IMR-90 (cell line): ENCODE results near the gene MZT2A. TPM values are rescaled to one million over a fixed set of nuclear protein-coding genes. Genes with fewer than 3 reads are reported as not detected.
"Not testable (repeated sequence)": the region's sequence is repeated elsewhere in the genome, so short reads cannot be mapped to it uniquely, and the experiment has no call there.

ENCODE experiments used
- ATAC-seq: fragments of 200-7000 bp; cut with Tn5 transposase; 2 replicates; pipeline ENCODE4 v1.9.1; 2020; ENCODE audit warnings: low read depth, mild to moderate bottlenecking, moderate library complexity
- BruUV-seq: library from RNA; stranded (reverse); fragments of 400-500 nt; replicated peaks from 2 replicates; lab custom pipeline; 2021; lab: Mats Ljungman, UMichigan
- CTCF ChIA-PET: fragments of 300-600 bp; formaldehyde crosslinking; extraction: SDS; loops from one replicate; lab custom pipeline; 2021; ENCODE audit warnings: antibody characterized with exemption; lab: Yijun Ruan, JAX
- POLR2A ChIA-PET: fragments of 300-600 bp; sonication (Branson Sonifier 250); formaldehyde crosslinking; loops from one replicate; lab custom pipeline; 2022; ENCODE audit warnings: antibody characterized with exemption; ENCODE audit not compliant: unreplicated experiment; lab: Charles Lee
- DNase-seq: peaks from one replicate; pipeline ENCODE4 v3.0.0; 2013
- H2AFZ ChIP-seq: replicated peaks from 2 replicates; pipeline ENCODE3; 2013; ENCODE audit warnings: low read length, mild to moderate bottlenecking; ENCODE audit not compliant: poor library complexity
- H2AK5ac ChIP-seq: 2 replicates; pipeline ENCODE4 v1.6.1; 2013; ENCODE audit warnings: low read depth, low read length, inconsistent platforms
- H2AK9ac ChIP-seq: replicated peaks from 2 replicates; pipeline ENCODE3; 2013; ENCODE audit warnings: mild to moderate bottlenecking, low read depth, low read length, moderate library complexity; ENCODE audit not compliant: poor library complexity
- H2BK120ac ChIP-seq: 2 replicates; pipeline ENCODE4 v1.6.1; 2013; ENCODE audit warnings: low read depth, low read length, inconsistent platforms
- H2BK15ac ChIP-seq: 3 replicates; pipeline ENCODE4 v1.6.1; 2013; ENCODE audit warnings: low read depth, low read length, inconsistent platforms
- H2BK20ac ChIP-seq: 2 replicates; pipeline ENCODE4 v1.6.1; 2013; ENCODE audit warnings: low read depth, mild to moderate bottlenecking, inconsistent platforms, low read length, moderate library complexity
- H2BK5ac ChIP-seq: 2 replicates; pipeline ENCODE4 v1.6.1; 2013; ENCODE audit warnings: mild to moderate bottlenecking, low read depth, low read length, inconsistent platforms; ENCODE audit not compliant: poor library complexity, severe bottlenecking
- H3K14ac ChIP-seq: replicated peaks from 2 replicates; pipeline ENCODE4 v1.6.1; 2013; ENCODE audit warnings: low read depth, low read length, inconsistent platforms
- H3K18ac ChIP-seq: 2 replicates; pipeline ENCODE4 v1.6.1; 2013; ENCODE audit warnings: low read depth, low read length, control low read depth
- H3K23ac ChIP-seq: 2 replicates; pipeline ENCODE4 v1.6.1; 2013; ENCODE audit warnings: low read depth, low read length, inconsistent platforms
- H3K27ac ChIP-seq: 2 replicates; pipeline ENCODE4 v1.5.1; 2013; ENCODE audit warnings: mild to moderate bottlenecking, control low read depth, low read length; ENCODE audit not compliant: insufficient read depth
- H3K27me3 ChIP-seq: 2 replicates; pipeline ENCODE4 v1.6.1; 2013; ENCODE audit warnings: low read length; ENCODE audit not compliant: control insufficient read depth, insufficient read depth
- H3K36me3 ChIP-seq: 2 replicates; pipeline ENCODE4 v1.6.1; 2013; ENCODE audit warnings: low read length, mixed read lengths; ENCODE audit not compliant: control insufficient read depth, insufficient read depth
- H3K4ac ChIP-seq: 2 replicates; pipeline ENCODE4 v1.6.1; 2013; ENCODE audit warnings: low read depth, low read length, inconsistent platforms
- H3K4me1 ChIP-seq: 2 replicates; pipeline ENCODE4 v1.6.1; 2013; ENCODE audit warnings: low read length, mixed read lengths; ENCODE audit not compliant: control insufficient read depth, insufficient read depth
- H3K4me2 ChIP-seq: 2 replicates; pipeline ENCODE4 v1.6.1; 2013; ENCODE audit warnings: low read depth, mild to moderate bottlenecking, control low read depth, low read length, moderate library complexity
- H3K4me3 ChIP-seq: 2 replicates; pipeline ENCODE4 v1.5.1; 2013; ENCODE audit warnings: low read depth, mild to moderate bottlenecking, control low read depth, low read length, moderate library complexity; ENCODE audit not compliant: insufficient read depth
- H3K56ac ChIP-seq: 2 replicates; pipeline ENCODE4 v1.6.1; 2013; ENCODE audit warnings: low read length, inconsistent platforms; ENCODE audit not compliant: insufficient read depth; ENCODE audit errors: extremely low read depth
- H3K79me1 ChIP-seq, 2 experiments: 2 replicates each; pipeline ENCODE4 v1.6.1; 2013; ENCODE audit warnings: low read length in 2 of 2, inconsistent platforms in 1 of 2, low read depth in 1 of 2
- H3K9ac ChIP-seq: 2 replicates; pipeline ENCODE4 v1.6.1; 2013; ENCODE audit warnings: low read depth, low read length, control low read depth
- H3K9me1 ChIP-seq: 2 replicates; pipeline ENCODE4 v1.6.1; 2013; ENCODE audit warnings: low read length, inconsistent platforms; ENCODE audit not compliant: insufficient read depth
- H3K9me3 ChIP-seq: 2 replicates; pipeline ENCODE4 v1.6.1; 2013; ENCODE audit warnings: low read length; ENCODE audit not compliant: control insufficient read depth, insufficient read depth
- H4K20me1 ChIP-seq: 2 replicates; pipeline ENCODE4 v1.6.1; 2013; ENCODE audit warnings: low read length, inconsistent platforms; ENCODE audit not compliant: insufficient read depth
- H4K5ac ChIP-seq: 2 replicates; pipeline ENCODE4 v1.6.1; 2013; ENCODE audit warnings: mild to moderate bottlenecking, low read depth, low read length, control low read depth
- H4K8ac ChIP-seq, 2 experiments: 2 replicates each; pipeline ENCODE4 v1.6.1; 2013; ENCODE audit warnings: low read depth in 2 of 2, low read length in 2 of 2, control low read depth in 1 of 2, inconsistent platforms in 1 of 2
- H4K91ac ChIP-seq: 2 replicates; pipeline ENCODE4 v1.6.1; 2013; ENCODE audit warnings: low read depth, low read length, inconsistent platforms; ENCODE audit not compliant: insufficient read depth
- WGBS, 2 experiments: methylation state at CpG; one replicate each; pipeline versions ENCODE4 v1.1.5 to v1.1.7; 2013; ENCODE audit warnings: missing lambda C conversion rate in 2 of 2; ENCODE audit not compliant: insufficient read length in 1 of 2; ENCODE audit errors: extremely low coverage in 2 of 2; 5-methylcytosine and 5-hydroxymethylcytosine counted together
- dilution Hi-C: fragments of 300-500 bp; cut with HindIII; formaldehyde crosslinking; loops from one replicate; pipeline ENCODE4 v1.14.3; 2018; ENCODE audit warnings: low sequenced_read_pairs; ENCODE audit not compliant: unreplicated experiment
- in situ Hi-C: fragments of 300-500 bp; cut with MboI; formaldehyde crosslinking; loops from 3 replicates; pipeline ENCODE4 v1.14.3; 2019; ENCODE audit warnings: low sequenced_read_pairs, inconsistent platforms, mixed read lengths
- intact Hi-C: fragments of 100-400 bp; cut with micrococcal nuclease; formaldehyde crosslinking; loops from 2 replicates; pipeline ENCODE4 v1.10.0; 2022
- polyA plus RNA-seq, 3 experiments: library from polyadenylated mRNA; depleted of rRNA; stranded (reverse); fragments of >200 nt; gene quantifications; 2 replicates each; pipeline ENCODE4 v1.2.3, GENCODE V29; 2012; ENCODE audit warnings: low replicate concordance in 1 of 3
- total RNA-seq: library from RNA; depleted of rRNA; stranded (reverse); fragments of >200 nt; gene quantifications from 2 replicates; pipeline ENCODE4 v1.2.3, GENCODE V29; 2012

The MZT2A gene
- total and polyA plus RNA-seq, 2 of the 4 experiments (the other 2 are of a cell fraction) = 23.1 to 82.3 TPM

GRCh38 chr2:131529864-131530445, 37.8 kb upstream of the MZT2A start:
- no CpG with 5 or more reads among the region's 5 CpGs for WGBS, 2 experiments
- BruUV-seq, dilution Hi-C loops: not testable (repeated sequence)

GRCh38 chr2:131528981-131529863, 37.0 kb upstream of the MZT2A start:
- H3K23ac ChIP-seq, H3K56ac ChIP-seq, H4K91ac ChIP-seq, H3K9me1 ChIP-seq, H4K8ac ChIP-seq, H3K4me2 ChIP-seq, H3K9me3 ChIP-seq, DNase-seq, CTCF ChIA-PET, H3K18ac ChIP-seq, H3K9ac ChIP-seq, H4K5ac ChIP-seq, dilution Hi-C loops, H3K27me3 ChIP-seq, H2BK15ac ChIP-seq, H4K20me1 ChIP-seq, POLR2A ChIA-PET, H3K79me1 ChIP-seq, H3K4ac ChIP-seq, H3K36me3 ChIP-seq, H2AFZ ChIP-seq, ATAC-seq, H2AK9ac ChIP-seq, intact Hi-C loops, H2BK20ac ChIP-seq, H2AK5ac ChIP-seq, H2BK5ac ChIP-seq, H3K27ac ChIP-seq, in situ Hi-C loops, H3K4me1 ChIP-seq, H2BK120ac ChIP-seq, H3K4me3 ChIP-seq, H3K14ac ChIP-seq, BruUV-seq: not testable (repeated sequence)
- 81% methylated on average over 17 of the region's 26 CpGs; no CpG with 5 or more reads in 1 of the 2 experiments for WGBS, 2 experiments

More at GRCh38 chr2:131529864-131530445, 37.8 kb upstream of the MZT2A start:
- H4K20me1 ChIP-seq, H4K8ac ChIP-seq, POLR2A ChIA-PET, H3K27ac ChIP-seq, H3K9me3 ChIP-seq, H3K4me3 ChIP-seq, H4K5ac ChIP-seq, H3K14ac ChIP-seq, H3K36me3 ChIP-seq, H2AK5ac ChIP-seq, H2BK5ac ChIP-seq, H2BK120ac ChIP-seq, H3K27me3 ChIP-seq, H4K91ac ChIP-seq, intact Hi-C loops, H3K9me1 ChIP-seq, H3K4me2 ChIP-seq, ATAC-seq, CTCF ChIA-PET, H3K9ac ChIP-seq, H2AFZ ChIP-seq, H3K56ac ChIP-seq, in situ Hi-C loops, H3K23ac ChIP-seq, H3K4ac ChIP-seq, H2BK15ac ChIP-seq, H3K4me1 ChIP-seq, H3K18ac ChIP-seq, DNase-seq, H3K79me1 ChIP-seq, H2BK20ac ChIP-seq, H2AK9ac ChIP-seq: not testable (repeated sequence)
